GM19239 (cell line): ENCODE measurements around the gene KLHL34.

Experiments used
- DNase-seq: peaks from one replicate; pipeline ENCODE4 v3.0.0; 2011; ENCODE audit warnings: low spot score; ENCODE audit not compliant: insufficient read length
- FAIRE-seq: peaks from 2 replicates; lab custom pipeline; 2011; peaks lifted over from hg19 to GRCh38; lab: Jason Lieb, UNC

The KLHL34 gene

DNA sequence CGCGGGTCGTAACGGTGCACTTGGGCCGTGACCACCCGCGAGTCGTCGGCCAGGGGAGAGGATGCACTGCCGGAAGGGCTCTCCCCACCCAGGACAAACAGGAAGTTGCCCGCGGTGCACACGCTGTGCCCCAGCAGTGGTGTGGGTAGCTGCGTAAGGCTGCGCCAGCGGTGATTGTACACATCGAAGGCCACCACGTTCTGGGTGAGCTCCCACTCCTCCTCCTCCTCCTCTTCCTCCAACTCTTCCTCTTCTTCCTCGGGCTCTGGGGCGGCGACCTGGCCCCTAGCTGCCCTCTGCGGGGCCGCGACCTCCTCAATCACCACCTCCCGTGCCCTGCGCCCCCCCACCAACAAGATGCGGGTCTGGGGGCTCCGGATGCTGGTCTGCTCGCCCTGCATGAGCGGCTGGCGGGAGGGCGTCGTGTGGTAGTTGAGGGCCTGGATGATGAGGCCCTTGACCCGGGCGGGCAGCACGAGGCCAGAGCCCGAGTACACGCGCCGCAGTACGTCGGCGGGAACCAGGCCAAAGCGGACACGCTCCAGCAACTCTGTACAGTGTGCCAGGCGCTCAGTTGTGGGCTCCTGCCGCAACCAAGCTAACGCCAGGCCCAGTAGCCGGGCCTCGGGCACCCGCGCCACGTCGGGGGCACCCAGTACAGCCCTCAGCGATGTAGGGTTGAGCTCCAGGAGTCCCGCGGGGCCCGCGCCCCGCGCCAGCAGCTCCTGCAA is 1.4 kb downstream of the KLHL34 start:
- FAIRE-seq (no peak), DNase-seq (no peak)

DNA sequence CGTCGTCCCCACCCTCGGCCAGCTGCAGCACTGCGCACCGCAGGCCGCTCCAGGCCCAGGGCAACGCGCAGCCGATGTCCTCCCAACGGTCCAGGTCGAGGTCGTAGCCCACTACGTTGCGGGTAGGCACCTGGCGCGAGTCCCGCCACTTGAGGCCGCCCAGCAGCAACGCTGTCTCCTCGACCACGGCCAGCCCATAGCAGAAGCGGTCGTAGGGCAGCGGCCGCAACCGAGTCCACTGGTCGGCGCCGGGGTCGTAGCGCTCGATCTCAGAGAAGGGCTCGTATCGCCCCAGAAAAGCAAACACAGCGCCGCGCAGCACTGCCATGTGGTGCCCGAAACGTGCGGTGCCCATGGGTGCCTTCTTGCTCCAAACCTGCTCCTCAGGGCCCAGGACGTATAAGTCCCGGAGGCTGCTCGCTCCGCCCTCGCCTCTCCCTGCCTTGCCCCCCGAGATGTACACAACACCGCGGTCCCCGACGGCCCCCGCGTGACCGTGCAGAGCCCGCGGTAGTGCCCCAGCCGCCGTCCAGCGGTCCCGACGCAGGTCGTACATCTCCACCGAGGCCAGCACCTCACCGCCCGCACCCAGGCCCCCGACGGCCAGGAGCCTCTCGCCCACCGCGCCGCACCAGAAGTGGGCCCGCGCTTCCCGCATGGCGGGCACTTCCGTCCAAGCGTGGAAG is 2.1 kb downstream of the KLHL34 start:
- FAIRE-seq (no peak), DNase-seq (no peak)

DNA sequence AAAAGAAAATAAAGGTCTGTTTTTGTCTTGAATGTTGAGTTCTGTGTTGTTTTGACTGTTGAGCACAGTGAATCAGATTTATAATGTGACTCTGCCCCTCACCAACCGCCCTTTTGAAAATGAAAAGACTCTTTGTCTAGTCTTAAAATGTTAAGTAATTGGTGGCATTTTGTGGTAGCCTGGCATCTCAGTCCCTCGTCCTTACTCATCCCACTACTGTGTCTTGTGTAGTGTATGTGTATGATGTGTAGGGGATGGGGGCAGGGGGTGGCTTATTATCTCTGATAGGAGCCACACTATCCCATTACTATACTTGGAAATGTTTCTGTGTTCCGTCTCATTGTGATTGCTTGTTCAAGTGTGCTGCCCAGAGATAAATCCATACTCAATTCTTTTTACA is 12.2 kb downstream of the KLHL34 start:
- no peak for DNase-seq

DNA sequence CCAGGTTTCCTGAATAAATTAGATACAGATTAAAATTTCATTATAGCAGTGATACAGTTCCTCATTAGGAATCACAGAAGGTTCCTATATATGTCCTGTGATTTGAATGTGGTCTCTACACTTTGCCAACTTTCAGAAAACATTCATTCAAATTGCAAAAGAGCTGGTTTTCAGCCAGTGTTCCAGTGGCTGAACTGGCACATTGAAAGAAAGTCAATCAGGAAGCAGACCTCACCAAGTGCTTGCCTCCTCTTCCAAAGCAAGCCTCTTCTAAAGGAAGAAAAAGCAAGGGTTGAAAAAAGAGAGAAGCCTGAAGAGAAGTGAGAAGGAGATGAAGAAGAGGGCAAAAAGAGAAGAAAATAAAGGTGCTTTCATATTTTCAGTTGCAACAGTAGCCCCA is 12.7 kb downstream of the KLHL34 start:
- FAIRE-seq (no peak), DNase-seq (no peak)

More for the DNA sequence above, 12.2 kb downstream of the KLHL34 start:
- FAIRE-seq = peak; percentile 81

DNA sequence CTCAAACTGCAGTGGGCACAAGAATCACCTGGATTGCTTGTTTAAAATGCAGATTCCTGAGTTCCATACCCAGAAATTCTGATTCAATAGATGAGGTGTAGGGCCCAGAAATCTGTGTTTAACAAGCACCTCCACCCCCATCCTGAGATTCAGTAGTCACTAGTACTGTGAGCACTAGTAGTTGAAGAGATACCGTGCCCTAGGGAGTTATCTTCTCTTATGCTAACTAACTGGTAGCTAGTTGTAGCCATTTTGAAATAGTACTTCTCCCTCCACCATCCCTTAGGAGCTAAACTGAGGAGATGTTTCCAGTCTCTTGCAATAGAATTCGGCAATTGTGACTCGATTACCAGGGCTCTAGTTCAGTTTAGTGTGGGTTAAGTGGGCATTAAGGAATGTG is 18.4 kb downstream of the KLHL34 start:
- DNase-seq = no peak
- no peak for FAIRE-seq

DNA sequence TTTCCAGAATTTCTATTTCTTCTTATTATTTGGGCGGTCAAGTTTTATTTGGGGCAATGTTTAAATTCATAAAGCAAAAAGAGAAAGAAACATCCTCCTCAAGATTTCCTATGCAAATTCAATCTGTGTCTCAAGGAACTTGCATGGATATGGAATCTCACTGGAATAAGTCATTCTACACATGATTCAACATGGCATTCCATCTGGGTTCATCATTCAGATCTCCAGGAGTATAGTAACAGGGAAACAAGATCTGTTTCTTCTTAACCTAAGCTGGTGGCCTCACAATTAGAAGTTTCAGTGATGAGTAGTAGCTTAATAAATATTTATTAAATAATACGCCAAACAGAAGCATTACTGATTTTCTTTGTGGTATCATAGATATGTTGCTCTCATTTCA is 19.8 kb downstream of the KLHL34 start:
- FAIRE-seq (no peak), DNase-seq (no peak)

DNA sequence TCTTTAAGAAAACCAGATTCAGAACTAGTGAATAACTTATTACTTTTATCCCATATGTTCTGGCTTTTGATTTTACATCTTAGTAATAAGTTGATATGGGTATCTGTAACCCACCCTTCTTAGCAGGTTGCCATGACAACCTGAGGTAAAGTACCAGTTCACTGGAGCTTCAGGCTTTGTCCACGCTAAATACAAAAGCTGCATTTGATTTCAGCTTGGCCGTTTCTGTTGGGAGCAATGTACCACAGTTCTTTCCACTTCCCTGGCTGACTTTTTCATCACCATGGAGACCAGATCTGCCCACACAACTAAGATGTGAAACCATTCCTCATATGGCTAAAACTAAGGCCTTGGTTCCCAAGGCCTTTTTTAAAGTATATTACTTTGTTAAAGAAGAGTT is 26.1 kb downstream of the KLHL34 start:
- DNase-seq (no peak), FAIRE-seq (no peak)

DNA sequence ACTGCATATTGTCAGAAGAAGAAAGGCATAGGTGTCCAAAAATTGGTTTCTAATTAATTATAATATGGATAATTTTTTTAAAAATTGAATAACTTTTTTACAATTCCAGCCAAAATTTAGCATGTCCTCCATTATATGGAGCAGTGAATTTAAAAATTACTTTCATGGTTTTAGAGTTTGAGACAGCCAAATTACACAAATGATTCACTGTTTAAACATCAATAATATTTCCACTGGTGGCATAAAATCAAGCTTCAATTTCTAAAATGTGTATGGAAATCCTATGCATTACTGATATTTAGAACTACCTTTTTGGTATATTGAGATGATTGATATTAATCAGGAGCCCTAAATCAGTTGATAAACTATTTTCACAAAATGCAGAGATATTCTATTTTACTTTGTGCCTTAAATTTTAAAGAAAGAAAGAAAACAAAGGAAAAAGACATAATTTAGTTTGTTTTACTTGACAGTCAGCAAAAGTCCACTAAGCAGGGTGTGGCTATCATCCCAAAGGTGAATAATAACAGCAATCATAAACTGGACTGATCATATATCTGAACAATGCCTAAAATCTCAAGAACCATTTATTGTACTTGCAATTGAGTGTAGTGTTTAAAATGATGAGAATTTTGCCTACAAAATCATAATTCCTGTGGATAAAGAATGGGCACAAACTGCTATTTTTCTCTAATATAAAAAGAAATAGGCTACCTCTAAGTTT is 34.2 kb downstream of the KLHL34 start:
- peak; percentile 65 for FAIRE-seq
- DNase-seq = no peak

DNA sequence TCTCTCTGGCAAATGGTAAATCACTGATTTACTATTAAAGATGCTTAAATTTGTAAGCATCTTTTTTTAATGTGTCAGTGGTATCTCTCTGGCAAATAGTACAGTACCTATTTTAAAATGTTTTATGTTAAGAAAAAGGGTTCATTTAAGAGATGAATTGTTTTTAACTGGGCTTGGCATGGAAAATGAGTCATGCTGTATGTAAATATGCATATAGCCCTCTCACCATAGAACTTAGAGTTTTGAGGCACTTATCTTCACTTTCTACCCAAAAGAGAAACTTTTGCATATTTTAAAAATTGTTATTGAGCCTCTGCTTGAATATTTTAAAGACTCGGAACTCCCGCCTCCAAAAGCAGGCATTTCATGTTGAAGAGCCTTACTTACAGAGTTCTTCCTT is 37.9 kb downstream of the KLHL34 start:
- DNase-seq (no peak), FAIRE-seq (peak; percentile 74)

DNA sequence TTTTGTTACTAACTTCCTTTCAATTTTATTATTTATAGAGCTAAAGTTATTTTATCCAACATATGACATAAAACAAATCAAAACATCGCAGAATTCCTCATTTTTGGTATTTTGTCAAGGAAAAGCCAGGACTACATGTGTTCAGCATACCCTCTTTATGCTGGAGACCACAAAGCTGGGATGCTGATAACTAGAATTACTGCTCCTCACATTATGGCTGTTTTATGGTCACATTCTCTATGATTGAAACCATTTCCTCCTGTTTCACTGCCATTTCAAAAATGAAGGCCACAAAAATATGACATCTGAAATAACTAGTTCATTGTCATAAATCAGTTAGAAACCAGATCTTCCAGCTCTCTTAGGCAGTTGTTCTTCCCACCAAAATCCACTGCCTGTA is 41.7 kb downstream of the KLHL34 start:
- FAIRE-seq (no peak), DNase-seq (no peak)

DNA sequence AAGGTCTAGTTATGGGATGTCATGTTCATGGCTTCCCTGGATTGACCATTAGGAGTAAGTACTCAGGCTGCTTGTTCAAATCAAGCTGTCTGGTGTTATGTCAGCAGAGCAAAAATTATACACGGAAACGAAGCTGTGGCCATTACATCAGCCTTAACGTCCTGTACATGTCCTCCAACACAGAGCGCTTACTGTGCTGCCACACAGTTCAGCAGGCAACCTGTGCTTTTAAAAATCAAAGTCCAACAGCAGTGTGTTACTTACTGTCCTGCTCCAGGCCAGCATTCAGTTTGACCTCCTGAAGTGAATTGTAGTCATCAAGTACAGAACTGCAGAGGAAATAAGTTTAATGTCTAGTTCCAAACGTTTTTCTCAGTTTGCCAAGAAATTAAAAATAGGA is 46.0 kb downstream of the KLHL34 start:
- FAIRE-seq = no peak

DNA sequence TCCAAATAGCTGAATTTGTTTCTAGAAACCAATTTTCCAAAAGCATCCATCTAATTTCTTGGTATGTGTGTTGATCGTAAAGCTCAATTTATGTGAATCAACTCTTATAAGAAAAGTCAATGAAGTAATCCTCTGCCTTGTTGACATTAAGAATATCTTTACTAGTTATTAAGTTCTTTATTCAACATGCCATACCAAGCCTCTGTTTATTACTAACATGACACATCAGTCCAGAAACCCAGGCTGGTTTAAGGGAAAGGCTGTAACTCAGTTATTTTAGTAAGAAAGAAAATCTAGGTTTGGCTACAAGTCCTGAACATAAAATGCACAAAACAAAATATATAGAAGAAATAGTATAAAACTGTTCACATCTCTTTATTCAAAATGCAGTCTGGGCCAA is 48.0 kb downstream of the KLHL34 start:
- no peak for FAIRE-seq
- DNase-seq = no peak

More for the DNA sequence above, 46.0 kb downstream of the KLHL34 start:
- DNase-seq = no peak

DNA sequence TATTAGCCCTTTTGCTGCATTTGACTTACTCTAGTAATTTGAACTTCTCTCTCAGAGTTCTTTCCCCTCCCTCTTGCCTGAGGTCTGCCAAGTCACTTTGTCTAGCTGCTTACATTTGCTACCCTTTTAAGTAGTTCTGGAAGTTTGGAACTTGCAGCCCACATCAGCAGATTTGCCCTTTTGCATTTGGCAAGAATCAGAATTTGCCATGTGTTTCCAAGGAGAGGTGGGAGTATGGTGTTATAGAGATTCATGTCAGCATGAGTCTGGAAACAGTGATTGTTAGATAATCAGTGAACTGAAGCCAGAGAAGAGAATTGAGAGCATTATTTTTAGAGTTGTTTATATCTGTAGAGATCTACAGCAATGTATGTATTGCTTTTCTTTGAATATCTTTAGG is 52.1 kb downstream of the KLHL34 start:
- DNase-seq (no peak), FAIRE-seq (no peak)
